ENCODE measurements around the gene AHCYL2.
"Not testable (repeated sequence)": the region's sequence is repeated elsewhere in the genome, so short reads cannot be mapped to it uniquely, and the experiment has no call there.

- not testable (repeated sequence) for TF ChIP-seq CTCF (IDR thresholded peaks at IDR 0.05; ENCODE audit: insufficient read depth, low read length, poor library complexity, severe bottlenecking); EZH2phosphoT487 (conservative IDR thresholded peaks at IDR 0.05; ENCODE audit: low read length)
Observed at GRCh38 chr7:129475931-129476330, 251.1 kb downstream of the AHCYL2 start.

All from SU-DHL-6 (cell line).